Right atrium auricular region (tissue), 2 donors: ENCODE data around the gene CADM2. TPM values are rescaled to one million over a fixed set of nuclear protein-coding genes. Genes with fewer than 3 reads are reported as not detected.

Experiments
- DNase-seq: peaks from one replicate; pipeline ENCODE4 v3.0.0-alpha.2; 2019; ENCODE audit warnings: low spot score
- H3K27ac ChIP-seq, 2 donors: fragments of 200-600 bp; sonication (generic); 1 replicate in 1 of 2; 2 replicates in 1 of 2; pipeline ENCODE4 v1.5.1; 2016 to 2019
- H3K27me3 ChIP-seq, 2 donors: fragments of 200-600 bp; sonication (generic); one replicate each; pipeline versions ENCODE4 v1.5.1 to v1.6.0; 2017 to 2019
- H3K36me3 ChIP-seq: fragments of 200-600 bp; sonication (generic); one replicate; pipeline ENCODE4 v1.5.1; 2016
- H3K4me1 ChIP-seq, 2 donors: fragments of 200-600 bp; sonication (generic); one replicate each; pipeline versions ENCODE4 v1.5.1 to v1.6.0; 2017 to 2019
- H3K4me3 ChIP-seq, 2 donors: fragments of 200-600 bp; sonication (generic); 1 replicate in 1 of 2; 2 replicates in 1 of 2; pipeline ENCODE4 v1.5.1; 2017 to 2019; ENCODE audit warnings: mild to moderate bottlenecking in 1 of 2, moderate library complexity in 1 of 2
- H3K9me3 ChIP-seq, 2 donors: fragments of 200-600 bp; sonication (generic); one replicate each; pipeline ENCODE4 v1.5.1; 2019
- CTCF ChIP-seq, 2 donors: fragments of 200-600 bp; sonication (generic); IDR thresholded peaks; one replicate each; pipeline ENCODE4 v1.5.1; 2019; ENCODE audit warnings: antibody characterized with exemption in 2 of 2
- total RNA-seq, 2 donors: library from RNA; depleted of rRNA; stranded (reverse); fragments of >200 nt; gene quantifications; one replicate each; pipeline ENCODE4 v1.1.0, GENCODE V29; 2016

The CADM2 gene
- total RNA-seq, 2 donors from 2014 or later: 6.5 to 9.5 TPM

DNA sequence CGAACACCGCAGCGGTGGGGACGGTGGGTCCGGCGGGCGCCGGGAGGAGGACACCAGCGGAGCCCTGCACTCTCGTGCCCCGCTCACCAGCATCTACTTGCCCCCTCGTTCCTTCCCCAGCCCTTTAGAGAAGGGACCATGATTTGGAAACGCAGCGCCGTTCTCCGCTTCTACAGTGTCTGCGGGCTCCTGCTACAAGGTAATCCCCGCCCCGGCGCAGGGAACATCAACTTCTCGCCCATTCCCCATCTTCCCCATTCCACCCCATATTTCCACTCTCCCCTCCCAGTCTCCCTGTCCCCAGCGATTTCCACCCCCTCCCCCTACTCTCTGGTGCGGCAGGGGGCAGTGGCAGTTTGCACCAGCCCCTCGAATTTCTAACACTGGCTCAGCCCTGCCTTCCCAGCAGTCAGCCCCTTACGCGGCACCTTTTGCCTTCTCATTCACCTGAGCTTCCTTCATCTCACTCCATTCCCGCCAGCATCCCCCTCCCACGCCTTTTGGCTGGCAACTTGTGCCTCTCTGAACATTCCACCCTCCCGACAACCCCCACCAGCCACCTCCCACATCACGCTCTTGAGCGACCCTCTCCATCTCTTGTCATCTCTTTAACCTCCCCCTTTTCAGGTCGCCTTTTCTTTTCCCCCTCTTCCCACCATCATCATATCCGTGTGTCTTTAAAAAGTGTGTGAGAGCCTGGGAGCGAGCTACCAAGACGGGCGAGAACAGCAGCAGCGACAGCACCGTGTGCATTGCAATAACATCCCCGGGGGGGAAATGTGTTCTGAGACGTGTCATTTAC is 882 bp downstream of the CADM2 start:
- DNase-seq: no peak
- H3K4me1 ChIP-seq: peaks cover 0 to 15% of the 10 kb centered on the region in 2 donors
- H3K27me3 ChIP-seq: peaks cover 0 to 4% of the 10 kb centered on the region in 2 donors
- no peaks in the 10 kb centered on the region for H3K36me3 ChIP-seq
- H3K4me3 ChIP-seq: peak overlapping the region; percentile 65 to 70
- no peaks in the 10 kb centered on the region for H3K9me3 ChIP-seq
- peak overlapping the region; percentile 70 for H3K27ac ChIP-seq
- TF ChIP-seq CTCF (IDR thresholded peaks at IDR 0.05): no peak

- peak overlapping the region in 1 of 2 donors; percentile 65 for H3K4me3 ChIP-seq
- no peak for DNase-seq
- no peaks in the 10 kb centered on the region for H3K36me3 ChIP-seq
- H3K9me3 ChIP-seq: no peaks in the 10 kb centered on the region
- no peak for TF ChIP-seq CTCF (IDR thresholded peaks at IDR 0.05)
- peaks cover 0 to 15% of the 10 kb centered on the region in 2 donors for H3K4me1 ChIP-seq
- H3K27me3 ChIP-seq: peaks cover 0 to 4% of the 10 kb centered on the region in 2 donors
- no peak overlapping the region for H3K27ac ChIP-seq
Measured at GRCh38 chr3:84960581-84960980, 1.8 kb downstream of the CADM2 start.

- TF ChIP-seq CTCF (IDR thresholded peaks at IDR 0.05): no peak
- Histone ChIP-seq H3K4me1 (peaks cover 0 to 15% of the 10 kb centered on the region in 2 donors), H3K27me3 (peaks cover 0 to 4% of the 10 kb centered on the region in 2 donors), H3K36me3 (no peaks in the 10 kb centered on the region), H3K9me3 (no peaks in the 10 kb centered on the region), H3K4me3 (peak overlapping the region in 1 of 2 donors; percentile 65), H3K27ac (no peak overlapping the region)
- DNase-seq: no peak
Measured at GRCh38 chr3:84961011-84961410, 2.2 kb downstream of the CADM2 start.

- Histone ChIP-seq H3K4me3 (peak overlapping the region; percentile 12 to 65), H3K27ac (no peak overlapping the region), H3K4me1 (peaks cover 0 to 20% of the 10 kb centered on the region in 2 donors), H3K27me3 (peaks cover 0 to 4% of the 10 kb centered on the region in 2 donors), H3K36me3 (no peaks in the 10 kb centered on the region), H3K9me3 (no peaks in the 10 kb centered on the region)
- DNase-seq: no peak
- TF ChIP-seq CTCF (IDR thresholded peaks at IDR 0.05): no peak
Measured at GRCh38 chr3:84961521-84962255, 2.9 kb downstream of the CADM2 start.

GRCh38 chr3:84962415-84962814 is 3.6 kb downstream of the CADM2 start:
- Histone ChIP-seq H3K36me3 (no peaks in the 10 kb centered on the region), H3K27ac (no peak overlapping the region), H3K9me3 (no peaks in the 10 kb centered on the region), H3K27me3 (peaks cover 0 to 4% of the 10 kb centered on the region in 2 donors), H3K4me1 (peaks cover 0 to 24% of the 10 kb centered on the region in 2 donors), H3K4me3 (no peak overlapping the region)
- DNase-seq: no peak
- no peak for TF ChIP-seq CTCF (IDR thresholded peaks at IDR 0.05)
